Measurements from ENCODE around the gene HDDC2. TPM values are rescaled to one million over a fixed set of nuclear protein-coding genes. Genes with fewer than 3 reads are reported as not detected.

The HDDC2 gene
- total RNA-seq, 1 experiment from 2014 or later, result 141 TPM

DNA sequence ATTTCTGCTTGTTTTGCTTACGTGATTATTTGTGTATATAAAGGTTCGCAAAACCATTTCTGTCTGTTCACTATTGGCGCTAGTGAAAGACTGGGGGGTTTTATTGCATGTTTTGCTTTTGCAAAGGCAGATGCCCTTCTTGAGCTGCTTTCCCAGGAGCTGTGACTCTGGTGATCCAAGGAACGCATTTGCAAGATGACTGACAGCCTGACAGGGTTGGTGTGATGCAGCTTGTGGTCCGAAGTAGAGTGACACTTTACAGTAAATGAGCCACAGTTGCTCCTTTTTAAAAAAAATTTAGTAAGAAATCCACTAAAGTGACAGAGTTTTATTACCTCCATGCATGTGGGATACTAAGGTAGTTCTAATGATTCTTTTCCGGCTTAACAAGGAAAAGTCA, 74.5 kb downstream of the HDDC2 start:
- ChIA-PET CTCF (interaction anchor here (0.7 to 1.2 kb wide), 2 partner anchors 9 to 84 kb away, joined by 3 to 4 read pairs; no protein-coding TSS in a partner anchor), POLR2A (no interaction called here)
- Mint-ChIP-seq H3K27ac (ENCODE audit: low read depth, unreplicated experiment) (no peak overlapping the region), H3K9me3 (ENCODE audit: unreplicated experiment) (no peaks in the 10 kb centered on the region), H3K4me1 (ENCODE audit: insufficient read depth, unreplicated experiment) (peaks cover 12% of the 10 kb centered on the region), H3K27me3 (ENCODE audit: insufficient read depth, unreplicated experiment) (no peaks in the 10 kb centered on the region), H3K4me3 (ENCODE audit: unreplicated experiment) (no peak overlapping the region), H3K36me3 (ENCODE audit: insufficient read depth, unreplicated experiment) (peaks cover 6% of the 10 kb centered on the region)
- DNase-seq (ENCODE audit: unreplicated experiment), result no peak
- TF ChIP-seq, protein P1, sequence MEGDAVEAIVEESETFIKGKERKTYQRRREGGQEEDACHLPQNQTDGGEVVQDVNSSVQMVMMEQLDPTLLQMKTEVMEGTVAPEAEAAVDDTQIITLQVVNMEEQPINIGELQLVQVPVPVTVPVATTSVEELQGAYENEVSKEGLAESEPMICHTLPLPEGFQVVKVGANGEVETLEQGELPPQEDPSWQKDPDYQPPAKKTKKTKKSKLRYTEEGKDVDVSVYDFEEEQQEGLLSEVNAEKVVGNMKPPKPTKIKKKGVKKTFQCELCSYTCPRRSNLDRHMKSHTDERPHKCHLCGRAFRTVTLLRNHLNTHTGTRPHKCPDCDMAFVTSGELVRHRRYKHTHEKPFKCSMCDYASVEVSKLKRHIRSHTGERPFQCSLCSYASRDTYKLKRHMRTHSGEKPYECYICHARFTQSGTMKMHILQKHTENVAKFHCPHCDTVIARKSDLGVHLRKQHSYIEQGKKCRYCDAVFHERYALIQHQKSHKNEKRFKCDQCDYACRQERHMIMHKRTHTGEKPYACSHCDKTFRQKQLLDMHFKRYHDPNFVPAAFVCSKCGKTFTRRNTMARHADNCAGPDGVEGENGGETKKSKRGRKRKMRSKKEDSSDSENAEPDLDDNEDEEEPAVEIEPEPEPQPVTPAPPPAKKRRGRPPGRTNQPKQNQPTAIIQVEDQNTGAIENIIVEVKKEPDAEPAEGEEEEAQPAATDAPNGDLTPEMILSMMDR (IDR thresholded peaks at IDR 0.05; ENCODE audit: unreplicated experiment), result no peak
- intact Hi-C loops (cut with micrococcal nuclease), result no loop called here
- BruUV-seq (replicated peaks), result no TSS peak

Other genes with a start within 250 kb of the HDDC2 start
- 69.5 and 92.6 TPM in 2 replicates for gene TPD52L1, start 148.2 kb downstream of the HDDC2 start, total RNA-seq (2022)